Endothelial cell of umbilical vein (primary cell): ENCODE data around the gene MAPK4.

Source experiments
- CTCF ChIP-seq, 2 donors: IDR thresholded peaks; 1 replicate in 1 of 2; 2 replicates in 1 of 2; pipeline ENCODE4 v1.5.1; 2011; ENCODE audit warnings: low read length in 2 of 2, mild to moderate bottlenecking in 2 of 2, moderate library complexity in 2 of 2, control low read depth in 1 of 2, inconsistent platforms in 1 of 2, low read depth in 1 of 2; ENCODE audit not compliant: insufficient read depth in 1 of 2; ENCODE audit errors: extremely low read depth in 1 of 2
- EZH2 ChIP-seq: IDR thresholded peaks from 2 replicates; pipeline ENCODE4 v1.6.1; 2012; ENCODE audit warnings: borderline replicate concordance, low read depth, mild to moderate bottlenecking, moderate library complexity, low read length, inconsistent platforms; ENCODE audit not compliant: severe bottlenecking
- FOS ChIP-seq: IDR thresholded peaks from 2 replicates; pipeline ENCODE4 v1.6.1; 2011; ENCODE audit warnings: mild to moderate bottlenecking, low read length, moderate library complexity, borderline replicate concordance; ENCODE audit not compliant: insufficient read depth
- JUN ChIP-seq: IDR thresholded peaks from 2 replicates; pipeline ENCODE4 v1.6.1; 2011; ENCODE audit warnings: borderline replicate concordance, low read depth; ENCODE audit not compliant: insufficient read length, insufficient read depth
- MYC ChIP-seq: IDR thresholded peaks from one replicate; pipeline ENCODE4 v1.6.1; 2011; ENCODE audit warnings: mild to moderate bottlenecking, low read depth, low read length
- POLR2A ChIP-seq: IDR thresholded peaks from 2 replicates; pipeline ENCODE4 v1.6.1; 2012; ENCODE audit warnings: low read depth, mild to moderate bottlenecking, control low read depth, low read length
- POLR2AphosphoS5 ChIP-seq: IDR thresholded peaks from 2 replicates; pipeline ENCODE4 v1.6.1; 2012; ENCODE audit warnings: low read depth, mild to moderate bottlenecking, control low read depth, low read length, moderate library complexity; ENCODE audit not compliant: insufficient read depth
- TF ChIP-seq, protein P1 (sequence below): IDR thresholded peaks from 2 replicates; pipeline ENCODE4 v1.6.1; 2011; ENCODE audit not compliant: insufficient read depth, insufficient read length

GRCh38 chr18:50569930-50570329, 10.0 kb downstream of the MAPK4 start:
- TF ChIP-seq POLR2AphosphoS5 (no peak), CTCF (IDR thresholded peaks at IDR 0.05; ENCODE audit: extremely low read depth in 1 of 2, insufficient read depth in 1 of 2, low read depth in 1 of 2, low read length in 2 of 2) (no peak), EZH2 (no peak), POLR2A (no peak), FOS (no peak), MYC (no peak), JUN (no peak)
- TF ChIP-seq, protein P1, sequence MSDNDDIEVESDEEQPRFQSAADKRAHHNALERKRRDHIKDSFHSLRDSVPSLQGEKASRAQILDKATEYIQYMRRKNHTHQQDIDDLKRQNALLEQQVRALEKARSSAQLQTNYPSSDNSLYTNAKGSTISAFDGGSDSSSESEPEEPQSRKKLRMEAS, result no peak
